OCI-LY7 (cell line): ENCODE results near the gene CMTM3. TPM values are rescaled to one million over a fixed set of nuclear protein-coding genes. Genes with fewer than 3 reads are reported as not detected.
A peak's percentile ranks its signal among the peaks of the same experiment; 100 is the strongest.

ENCODE experiments used
- BruUV-seq: library from RNA; stranded (reverse); fragments of 400-500 nt; replicated peaks from 2 replicates; lab custom pipeline; 2021; lab: Mats Ljungman, UMichigan
- CTCF ChIA-PET: fragments of 300-600 bp; sonication (Branson Sonifier 250); formaldehyde crosslinking; loops from one replicate; lab custom pipeline; 2022; ENCODE audit warnings: antibody characterized with exemption; ENCODE audit not compliant: unreplicated experiment; lab: Charles Lee
- POLR2A ChIA-PET: fragments of 300-600 bp; sonication (Branson Sonifier 250); formaldehyde crosslinking; loops from one replicate; lab custom pipeline; 2022; ENCODE audit warnings: antibody characterized with exemption; lab: Charles Lee
- DNase-seq: peaks from one replicate; pipeline ENCODE4 v3.0.0-alpha.2; 2015; ENCODE audit warnings: low spot score
- H2AFZ ChIP-seq: fragments of 200-600 bp; sonication (generic), shearing (Covaris generic); 2 replicates; pipeline ENCODE4 v1.6.1; 2014; ENCODE audit warnings: mild to moderate bottlenecking, antibody characterized with exemption, low read length, moderate library complexity
- H3K27ac ChIP-seq: fragments of 200-600 bp; sonication (generic); 2 replicates; pipeline ENCODE4 v1.5.1; 2014; ENCODE audit warnings: mixed run types, low read depth, mild to moderate bottlenecking, moderate library complexity, low read length, inconsistent platforms; ENCODE audit not compliant: poor library complexity, severe bottlenecking
- H3K36me3 ChIP-seq: fragments of 200-600 bp; sonication (generic); 2 replicates; pipeline ENCODE4 v1.6.1; 2014; ENCODE audit warnings: mild to moderate bottlenecking, antibody characterized with exemption, low read length, moderate library complexity, mixed read lengths; ENCODE audit not compliant: insufficient read depth
- H3K4me1 ChIP-seq: fragments of 200-600 bp; sonication (generic); 2 replicates; pipeline ENCODE4 v1.5.1; 2014; ENCODE audit warnings: mild to moderate bottlenecking, low read length; ENCODE audit not compliant: insufficient read depth, poor library complexity, severe bottlenecking
- H3K4me2 ChIP-seq: fragments of 200-600 bp; sonication (generic); 2 replicates; pipeline ENCODE4 v1.6.1; 2014; ENCODE audit warnings: mild to moderate bottlenecking, low read length
- H3K4me3 ChIP-seq: fragments of 200-600 bp; sonication (generic); 2 replicates; pipeline ENCODE4 v1.5.1; 2014; ENCODE audit warnings: mild to moderate bottlenecking, low read depth, low read length; ENCODE audit not compliant: poor library complexity, severe bottlenecking
- H3K79me2 ChIP-seq: fragments of 200-600 bp; sonication (generic); 2 replicates; pipeline ENCODE4 v1.6.1; 2016; ENCODE audit warnings: low read depth, mild to moderate bottlenecking, low read length, moderate library complexity, mixed read lengths; ENCODE audit not compliant: insufficient read depth
- H3K9me2 ChIP-seq: fragments of 200-600 bp; sonication (generic); 2 replicates; pipeline ENCODE4 v1.6.1; 2016; ENCODE audit warnings: mild to moderate bottlenecking, low read length, mixed read lengths; ENCODE audit not compliant: insufficient read depth
- H3K9me3 ChIP-seq: fragments of 200-600 bp; sonication (generic); 2 replicates; pipeline ENCODE4 v1.6.1; 2014; ENCODE audit warnings: mild to moderate bottlenecking, mixed run types, low read length, mixed read lengths
- H4K20me1 ChIP-seq: fragments of 200-600 bp; sonication (generic); 2 replicates; pipeline ENCODE4 v1.6.1; 2014; ENCODE audit warnings: mild to moderate bottlenecking, antibody characterized with exemption, low read length, moderate library complexity, mixed read lengths; ENCODE audit not compliant: insufficient read depth
- EZH2phosphoT487 ChIP-seq: fragments of 200-600 bp; sonication (generic); IDR thresholded peaks from 2 replicates; pipeline ENCODE4 v1.6.1; 2018; ENCODE audit warnings: low read depth, borderline replicate concordance, mild to moderate bottlenecking, mixed run types, antibody characterized with exemption, low read length, moderate library complexity, mixed read lengths
- intact Hi-C: fragments of 100-400 bp; cut with micrococcal nuclease; formaldehyde crosslinking; loops from one replicate; pipeline ENCODE4 v1.10.0; 2022; ENCODE audit not compliant: unreplicated experiment
- total RNA-seq, 2 experiments: library from RNA; depleted of rRNA in 1 of 2; stranded (reverse); fragments of >200 nt in 1 of 2; shearing (Covaris generic) in 1 of 2; gene quantifications; 2 replicates each; pipeline ENCODE4 v1.2.3, GENCODE V29; 2014 to 2022
- TF ChIP-seq, protein P1 (sequence below): fragments of 200-600 bp; sonication (generic); conservative IDR thresholded peaks from 2 replicates; pipeline ENCODE4 v1.5.1; 2014; ENCODE audit warnings: mild to moderate bottlenecking, antibody characterized with exemption, low read length, moderate library complexity, mixed read lengths

The CMTM3 gene
- total RNA-seq, 2 experiments from 2014 or later = 5.0 to 30.4 TPM

DNA sequence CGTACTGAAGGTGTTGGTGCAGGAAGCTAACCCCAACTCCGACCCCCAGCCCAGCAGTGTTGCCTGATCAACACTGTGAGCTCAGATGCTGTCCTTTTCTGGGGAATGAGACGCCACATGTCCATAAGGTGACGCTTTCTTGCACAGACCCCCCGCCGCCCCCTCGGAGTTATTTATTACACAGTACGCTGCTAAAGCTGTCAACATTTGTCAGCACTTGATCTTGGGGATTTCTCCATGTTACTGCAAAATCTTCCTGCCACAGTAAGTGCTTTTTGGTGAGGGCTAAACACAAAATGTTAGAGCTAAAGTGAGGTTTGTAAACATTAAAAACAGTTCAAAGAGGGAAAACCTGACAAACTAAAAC is 15.9 kb downstream of the CMTM3 start:
- TF ChIP-seq EZH2phosphoT487 = no peak
- TF ChIP-seq, protein P1, sequence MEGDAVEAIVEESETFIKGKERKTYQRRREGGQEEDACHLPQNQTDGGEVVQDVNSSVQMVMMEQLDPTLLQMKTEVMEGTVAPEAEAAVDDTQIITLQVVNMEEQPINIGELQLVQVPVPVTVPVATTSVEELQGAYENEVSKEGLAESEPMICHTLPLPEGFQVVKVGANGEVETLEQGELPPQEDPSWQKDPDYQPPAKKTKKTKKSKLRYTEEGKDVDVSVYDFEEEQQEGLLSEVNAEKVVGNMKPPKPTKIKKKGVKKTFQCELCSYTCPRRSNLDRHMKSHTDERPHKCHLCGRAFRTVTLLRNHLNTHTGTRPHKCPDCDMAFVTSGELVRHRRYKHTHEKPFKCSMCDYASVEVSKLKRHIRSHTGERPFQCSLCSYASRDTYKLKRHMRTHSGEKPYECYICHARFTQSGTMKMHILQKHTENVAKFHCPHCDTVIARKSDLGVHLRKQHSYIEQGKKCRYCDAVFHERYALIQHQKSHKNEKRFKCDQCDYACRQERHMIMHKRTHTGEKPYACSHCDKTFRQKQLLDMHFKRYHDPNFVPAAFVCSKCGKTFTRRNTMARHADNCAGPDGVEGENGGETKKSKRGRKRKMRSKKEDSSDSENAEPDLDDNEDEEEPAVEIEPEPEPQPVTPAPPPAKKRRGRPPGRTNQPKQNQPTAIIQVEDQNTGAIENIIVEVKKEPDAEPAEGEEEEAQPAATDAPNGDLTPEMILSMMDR = no peak
- Histone ChIP-seq H3K4me1 (peaks cover 27% of the 10 kb centered on the region), H4K20me1 (no peaks in the 10 kb centered on the region), H3K27ac (no peak overlapping the region), H3K4me2 (peak overlapping the region; percentile 37; the same call in 1 of the 2 replicates), H3K4me3 (no peak overlapping the region), H3K9me2 (no peaks in the 10 kb centered on the region), H3K36me3 (no peaks in the 10 kb centered on the region), H3K9me3 (no peaks in the 10 kb centered on the region), H2AFZ (peak overlapping the region; percentile 77; the same call in 1 of the 2 replicates), H3K79me2 (no peaks in the 10 kb centered on the region)
- BruUV-seq = no TSS peak
- ChIA-PET POLR2A (interaction anchor here (0.6 to 1.4 kb wide), 4 partner anchors 9 to 299 kb away, joined by 3 to 5 read pairs (median 4); no protein-coding TSS in a partner anchor), CTCF (interaction anchor here (0.5 to 0.6 kb wide), 2 partner anchors 12 to 117 kb away, joined by 3 to 4 read pairs; no protein-coding TSS in a partner anchor)
- DNase-seq = no peak
- intact Hi-C loops = no loop called here

DNA sequence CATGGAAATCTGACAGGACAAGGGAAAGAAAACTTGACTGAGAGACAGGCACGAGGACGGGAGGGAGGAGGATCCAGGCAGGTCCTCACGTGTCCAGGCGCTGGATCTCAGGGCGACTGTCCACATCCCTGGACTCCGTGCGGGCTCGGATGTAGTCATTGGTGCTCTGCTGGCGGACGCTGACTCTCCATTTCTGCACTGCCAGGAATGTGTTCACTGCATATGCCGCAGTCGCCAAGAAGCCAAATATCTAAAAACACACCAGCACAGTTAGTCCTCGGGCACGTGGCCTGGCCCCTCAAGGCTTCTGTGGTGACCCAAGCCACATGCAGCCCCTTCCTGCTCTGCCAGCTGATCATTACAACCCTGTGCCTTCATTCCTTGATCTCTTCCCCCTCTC is 17.5 kb downstream of the CMTM3 start:
- H3K79me2 ChIP-seq = no peaks in the 10 kb centered on the region
- no peaks in the 10 kb centered on the region for H3K9me2 ChIP-seq
- peaks cover 27% of the 10 kb centered on the region for H3K4me1 ChIP-seq
- DNase-seq = no peak
- no peak overlapping the region for H2AFZ ChIP-seq
- no peaks in the 10 kb centered on the region for H3K36me3 ChIP-seq
- H4K20me1 ChIP-seq = no peaks in the 10 kb centered on the region
- no peak overlapping the region for H3K27ac ChIP-seq
- H3K4me2 ChIP-seq = no peak overlapping the region
- intact Hi-C loops = no loop called here
- no peak overlapping the region for H3K4me3 ChIP-seq
- H3K9me3 ChIP-seq = no peaks in the 10 kb centered on the region
- no peak for TF ChIP-seq EZH2phosphoT487
- TF ChIP-seq, protein P1 = no peak
- ChIA-PET POLR2A (interaction anchor here (0.6 kb wide), 1 partner anchor 63 kb away, joined by 3 read pairs; no protein-coding TSS in a partner anchor), CTCF (no interaction called here)
- no TSS peak for BruUV-seq

DNA sequence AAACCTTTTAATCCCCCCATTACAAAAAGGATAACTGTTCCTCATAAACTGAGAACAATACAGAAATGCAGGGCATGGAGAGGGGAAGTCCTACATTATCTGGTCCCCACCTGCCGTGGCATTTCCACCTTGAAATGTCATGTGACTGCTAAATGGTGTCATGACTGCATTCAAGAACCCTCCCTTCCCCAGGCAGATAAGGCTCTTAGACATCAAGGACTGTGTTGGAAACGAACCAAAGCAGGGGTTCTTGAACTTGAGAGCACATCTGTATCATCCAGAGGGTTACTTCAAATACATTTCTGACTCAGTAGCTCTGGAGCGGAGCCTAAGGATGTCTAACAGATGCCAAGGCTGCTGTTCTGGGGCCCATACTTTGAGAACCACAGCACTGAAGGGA is 18.4 kb downstream of the CMTM3 start:
- BruUV-seq = no TSS peak
- intact Hi-C loops = no loop called here

More for the DNA sequence above, 18.4 kb downstream of the CMTM3 start:
- no peaks in the 10 kb centered on the region for H4K20me1 ChIP-seq
- POLR2A ChIA-PET = no interaction called here
- TF ChIP-seq, protein P1 = no peak
- no peak for TF ChIP-seq EZH2phosphoT487
- H3K36me3 ChIP-seq = no peaks in the 10 kb centered on the region
- H3K9me2 ChIP-seq = no peaks in the 10 kb centered on the region
- H3K4me1 ChIP-seq = peaks cover 22% of the 10 kb centered on the region
- H3K79me2 ChIP-seq = no peaks in the 10 kb centered on the region
- H3K4me2 ChIP-seq = no peak overlapping the region
- no peaks in the 10 kb centered on the region for H3K9me3 ChIP-seq
- no peak overlapping the region for H2AFZ ChIP-seq
- CTCF ChIA-PET = no interaction called here
- H3K27ac ChIP-seq = no peak overlapping the region
- DNase-seq = no peak
- no peak overlapping the region for H3K4me3 ChIP-seq
